ENCODE results near the gene SUMO3. TPM values are rescaled to one million over a fixed set of nuclear protein-coding genes. Genes with fewer than 3 reads are reported as not detected.

Gene SUMO3
- total and polyA plus RNA-seq, 2 of the 13 experiments (the other 11 are each of a cell fraction or from before 2014, with no cell fraction given) = 51.4 to 92.4 TPM

DNA sequence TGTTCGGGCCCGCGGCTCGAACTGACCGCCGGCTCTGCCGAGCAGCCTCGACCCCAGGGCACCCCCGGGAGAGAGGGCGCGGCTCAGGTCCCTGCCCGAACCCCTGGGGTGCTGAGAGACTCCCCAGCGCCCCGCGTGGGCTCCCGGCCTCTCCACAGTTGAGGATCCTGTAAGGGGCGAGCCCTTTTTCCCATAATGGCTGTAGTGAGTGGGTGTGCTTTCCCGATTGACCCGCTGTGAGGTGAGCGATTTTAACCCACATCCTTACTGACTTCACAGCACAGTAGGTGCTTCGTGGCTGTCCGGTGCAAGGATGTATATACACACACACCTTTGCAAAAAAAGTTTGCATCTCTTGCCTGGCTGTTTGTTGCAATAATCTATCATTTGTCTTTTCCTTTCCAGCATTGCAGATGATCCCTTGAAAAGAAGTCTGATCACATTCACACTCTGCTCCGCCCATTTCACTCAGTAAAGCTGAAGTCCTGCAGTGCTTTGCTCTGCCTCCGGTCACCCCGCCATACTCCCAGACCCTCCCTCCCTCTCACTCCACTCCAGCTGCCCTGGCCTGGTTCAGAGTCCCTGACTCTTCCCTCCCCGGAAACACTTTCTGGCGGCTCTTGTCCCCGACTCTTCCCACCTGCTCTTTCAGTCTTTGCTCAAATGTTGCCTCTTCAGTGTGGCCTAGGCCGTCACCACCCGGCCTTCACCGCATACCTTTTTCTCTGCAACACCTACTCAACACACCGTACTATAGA is 15.3 kb downstream of the SUMO3 start (continued):
- TF ChIP-seq, protein P1, sequence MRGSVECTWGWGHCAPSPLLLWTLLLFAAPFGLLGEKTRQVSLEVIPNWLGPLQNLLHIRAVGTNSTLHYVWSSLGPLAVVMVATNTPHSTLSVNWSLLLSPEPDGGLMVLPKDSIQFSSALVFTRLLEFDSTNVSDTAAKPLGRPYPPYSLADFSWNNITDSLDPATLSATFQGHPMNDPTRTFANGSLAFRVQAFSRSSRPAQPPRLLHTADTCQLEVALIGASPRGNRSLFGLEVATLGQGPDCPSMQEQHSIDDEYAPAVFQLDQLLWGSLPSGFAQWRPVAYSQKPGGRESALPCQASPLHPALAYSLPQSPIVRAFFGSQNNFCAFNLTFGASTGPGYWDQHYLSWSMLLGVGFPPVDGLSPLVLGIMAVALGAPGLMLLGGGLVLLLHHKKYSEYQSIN (CRISPR knock-in tag; IDR thresholded peaks at IDR 0.05; ENCODE audit: borderline replicate concordance) = no peak
- no peak for TF ChIP-seq RCOR2 (CRISPR knock-in tag; IDR thresholded peaks at IDR 0.05)
- no peak for TF ChIP-seq ZNF33A (CRISPR knock-in tag; IDR thresholded peaks at IDR 0.05; ENCODE audit: borderline replicate concordance)
- peak; percentile 63 for TF ChIP-seq HDAC1 (CRISPR knock-in tag; IDR thresholded peaks at IDR 0.05)
- TF ChIP-seq SOX13 (IDR thresholded peaks at IDR 0.05) = no peak
- TF ChIP-seq SOX13 (CRISPR knock-in tag; conservative IDR thresholded peaks at IDR 0.05 in 1 of 2, IDR thresholded peaks at IDR 0.05 in 1 of 2) = 0 out of 4 replicates have a peak, but pooled peaks of 1 of the 2 experiments have one; percentile 25
- no peak for TF ChIP-seq ZNF180 (CRISPR knock-in tag; IDR thresholded peaks at IDR 0.05; ENCODE audit: borderline replicate concordance, low read depth)
- TF ChIP-seq, protein P2, sequence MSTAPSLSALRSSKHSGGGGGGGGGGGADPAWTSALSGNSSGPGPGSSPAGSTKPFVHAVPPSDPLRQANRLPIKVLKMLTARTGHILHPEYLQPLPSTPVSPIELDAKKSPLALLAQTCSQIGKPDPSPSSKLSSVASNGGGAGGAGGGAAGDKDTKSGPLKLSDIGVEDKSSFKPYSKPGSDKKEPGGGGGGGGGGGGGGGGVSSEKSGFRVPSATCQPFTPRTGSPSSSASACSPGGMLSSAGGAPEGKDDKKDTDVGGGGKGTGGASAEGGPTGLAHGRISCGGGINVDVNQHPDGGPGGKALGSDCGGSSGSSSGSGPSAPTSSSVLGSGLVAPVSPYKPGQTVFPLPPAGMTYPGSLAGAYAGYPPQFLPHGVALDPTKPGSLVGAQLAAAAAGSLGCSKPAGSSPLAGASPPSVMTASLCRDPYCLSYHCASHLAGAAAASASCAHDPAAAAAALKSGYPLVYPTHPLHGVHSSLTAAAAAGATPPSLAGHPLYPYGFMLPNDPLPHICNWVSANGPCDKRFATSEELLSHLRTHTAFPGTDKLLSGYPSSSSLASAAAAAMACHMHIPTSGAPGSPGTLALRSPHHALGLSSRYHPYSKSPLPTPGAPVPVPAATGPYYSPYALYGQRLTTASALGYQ (CRISPR knock-in tag; IDR thresholded peaks at IDR 0.05) = peak; percentile 36; the same call in 1 of the 2 replicates
- TF ChIP-seq KDM5A (IDR thresholded peaks at IDR 0.05; ENCODE audit: borderline replicate concordance, low read length) = no peak
